Muscle layer of colon (tissue), 2 donors: ENCODE measurements around the gene TMEM115.

Source experiments
- H3K27ac ChIP-seq: one replicate; pipeline ENCODE4 v1.7.0; 2013; ENCODE audit warnings: low read depth, mild to moderate bottlenecking, low read length, moderate library complexity
- H3K27me3 ChIP-seq, 2 donors: one replicate each; pipeline ENCODE4 v1.7.0; 2013; ENCODE audit warnings: low read length in 2 of 2, mild to moderate bottlenecking in 2 of 2; ENCODE audit not compliant: insufficient read depth in 2 of 2, control insufficient read depth in 1 of 2
- H3K36me3 ChIP-seq: one replicate; pipeline ENCODE4 v1.7.0; 2013; ENCODE audit warnings: mild to moderate bottlenecking, low read length; ENCODE audit not compliant: insufficient read depth
- H3K4me1 ChIP-seq: one replicate; pipeline ENCODE4 v1.7.0; 2013; ENCODE audit warnings: mild to moderate bottlenecking, low read length; ENCODE audit not compliant: insufficient read depth
- H3K4me3 ChIP-seq, 2 donors: one replicate each; pipeline ENCODE4 v1.7.0; 2013; ENCODE audit warnings: low read length in 2 of 2, low read depth in 1 of 2, mild to moderate bottlenecking in 1 of 2, moderate library complexity in 1 of 2
- H3K9ac ChIP-seq: one replicate; pipeline ENCODE4 v1.7.0; 2013; ENCODE audit warnings: low read length
- H3K9me3 ChIP-seq: one replicate; pipeline ENCODE4 v1.7.0; 2013; ENCODE audit warnings: mild to moderate bottlenecking, low read length
- donor health status: abdominal sarcoma.
- donor health status: Adenocarcinoma of cecum.

TMEM115 gene

GRCh38 chr3:50358355-50358910 lies 888 bp downstream of the TMEM115 start:
- no peaks in the 10 kb centered on the region for H3K27me3 ChIP-seq
- no peaks in the 10 kb centered on the region for H3K9me3 ChIP-seq
- H3K4me1 ChIP-seq = peaks cover 34% of the 10 kb centered on the region
- H3K27ac ChIP-seq = peak overlapping the region; percentile 67
- peak overlapping the region; percentile 95 for H3K9ac ChIP-seq
- peak overlapping the region; percentile 94 to 96 for H3K4me3 ChIP-seq
- H3K36me3 ChIP-seq = peaks cover 47% of the 10 kb centered on the region

- Histone ChIP-seq H3K9me3 (no peaks in the 10 kb centered on the region), H3K9ac (peak overlapping the region; percentile 95), H3K4me3 (peak overlapping the region; percentile 94 to 96), H3K27me3 (no peaks in the 10 kb centered on the region), H3K36me3 (peaks cover 53% of the 10 kb centered on the region), H3K27ac (no peak overlapping the region), H3K4me1 (peaks cover 34% of the 10 kb centered on the region)
These were observed 1.8 kb downstream of the TMEM115 start for GRCh38 chr3:50357481-50357880.

GRCh38 chr3:50356553-50356952 lies 2.8 kb downstream of the TMEM115 start:
- no peak overlapping the region for H3K27ac ChIP-seq
- peaks cover 36% of the 10 kb centered on the region for H3K4me1 ChIP-seq
- no peaks in the 10 kb centered on the region for H3K9me3 ChIP-seq
- no peaks in the 10 kb centered on the region for H3K27me3 ChIP-seq
- peaks cover 53% of the 10 kb centered on the region for H3K36me3 ChIP-seq
- H3K4me3 ChIP-seq = peak overlapping the region in 1 of 2 donors; percentile 94
- peak overlapping the region; percentile 95 for H3K9ac ChIP-seq

GRCh38 chr3:50355829-50356552 lies 3.3 kb downstream of the TMEM115 start:
- Histone ChIP-seq H3K4me1 (peaks cover 41% of the 10 kb centered on the region), H3K27ac (no peak overlapping the region), H3K4me3 (peak overlapping the region in 1 of 2 donors; percentile 94), H3K27me3 (no peaks in the 10 kb centered on the region), H3K9ac (peak overlapping the region; percentile 95), H3K9me3 (no peaks in the 10 kb centered on the region), H3K36me3 (peaks cover 53% of the 10 kb centered on the region)

DNA sequence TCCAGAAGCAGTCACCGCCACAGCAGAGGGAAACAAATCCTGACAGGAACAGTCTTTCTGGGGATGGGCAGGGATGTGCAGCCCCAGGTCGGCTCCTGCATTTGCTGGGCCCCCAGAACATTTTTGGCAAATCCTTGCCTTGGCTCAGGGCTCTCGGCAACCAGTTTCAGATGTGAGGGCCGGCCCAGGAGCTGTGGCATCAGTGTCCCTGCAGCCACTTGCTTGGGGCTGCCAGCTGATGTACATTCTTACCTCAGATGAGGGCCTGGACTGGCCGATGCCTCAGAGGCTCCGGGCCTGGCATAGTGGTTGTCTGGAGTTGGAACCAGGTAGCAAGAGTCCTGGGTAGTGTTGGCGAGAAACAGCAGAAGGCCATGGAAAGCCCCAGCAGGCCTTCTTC lies 4.5 kb downstream of the TMEM115 start:
- Histone ChIP-seq H3K36me3 (peaks cover 53% of the 10 kb centered on the region), H3K4me1 (peaks cover 47% of the 10 kb centered on the region), H3K27me3 (no peaks in the 10 kb centered on the region), H3K4me3 (no peak overlapping the region), H3K27ac (no peak overlapping the region), H3K9me3 (no peaks in the 10 kb centered on the region), H3K9ac (no peak overlapping the region)

GRCh38 chr3:50354186-50354764 lies 5.0 kb downstream of the TMEM115 start:
- H3K4me1 ChIP-seq = peaks cover 52% of the 10 kb centered on the region
- peaks cover 53% of the 10 kb centered on the region for H3K36me3 ChIP-seq
- H3K27me3 ChIP-seq = no peaks in the 10 kb centered on the region
- H3K27ac ChIP-seq = no peak overlapping the region
- H3K9me3 ChIP-seq = no peaks in the 10 kb centered on the region
- H3K9ac ChIP-seq = no peak overlapping the region
- no peak overlapping the region for H3K4me3 ChIP-seq

- Histone ChIP-seq H3K4me1 (peaks cover 53% of the 10 kb centered on the region), H3K36me3 (peaks cover 59% of the 10 kb centered on the region), H3K27me3 (no peaks in the 10 kb centered on the region), H3K27ac (no peak overlapping the region), H3K4me3 (no peak overlapping the region), H3K9me3 (no peaks in the 10 kb centered on the region), H3K9ac (no peak overlapping the region)
These were observed 5.9 kb downstream of the TMEM115 start for GRCh38 chr3:50353245-50354004.

- Histone ChIP-seq H3K27me3 (no peaks in the 10 kb centered on the region), H3K4me1 (peaks cover 47% of the 10 kb centered on the region), H3K27ac (no peak overlapping the region), H3K9me3 (no peaks in the 10 kb centered on the region), H3K9ac (no peak overlapping the region), H3K4me3 (no peak overlapping the region), H3K36me3 (peaks cover 59% of the 10 kb centered on the region)
These were observed 6.5 kb downstream of the TMEM115 start for GRCh38 chr3:50352781-50353180.

- Histone ChIP-seq H3K4me3 (peak overlapping the region; percentile 66 to 91), H3K27me3 (no peaks in the 10 kb centered on the region), H3K9ac (peak overlapping the region; percentile 71), H3K9me3 (no peaks in the 10 kb centered on the region), H3K27ac (peak overlapping the region; percentile 43), H3K36me3 (peaks cover 45% of the 10 kb centered on the region), H3K4me1 (peaks cover 32% of the 10 kb centered on the region)
These were observed 8.0 kb downstream of the TMEM115 start for GRCh38 chr3:50351323-50351697.

DNA sequence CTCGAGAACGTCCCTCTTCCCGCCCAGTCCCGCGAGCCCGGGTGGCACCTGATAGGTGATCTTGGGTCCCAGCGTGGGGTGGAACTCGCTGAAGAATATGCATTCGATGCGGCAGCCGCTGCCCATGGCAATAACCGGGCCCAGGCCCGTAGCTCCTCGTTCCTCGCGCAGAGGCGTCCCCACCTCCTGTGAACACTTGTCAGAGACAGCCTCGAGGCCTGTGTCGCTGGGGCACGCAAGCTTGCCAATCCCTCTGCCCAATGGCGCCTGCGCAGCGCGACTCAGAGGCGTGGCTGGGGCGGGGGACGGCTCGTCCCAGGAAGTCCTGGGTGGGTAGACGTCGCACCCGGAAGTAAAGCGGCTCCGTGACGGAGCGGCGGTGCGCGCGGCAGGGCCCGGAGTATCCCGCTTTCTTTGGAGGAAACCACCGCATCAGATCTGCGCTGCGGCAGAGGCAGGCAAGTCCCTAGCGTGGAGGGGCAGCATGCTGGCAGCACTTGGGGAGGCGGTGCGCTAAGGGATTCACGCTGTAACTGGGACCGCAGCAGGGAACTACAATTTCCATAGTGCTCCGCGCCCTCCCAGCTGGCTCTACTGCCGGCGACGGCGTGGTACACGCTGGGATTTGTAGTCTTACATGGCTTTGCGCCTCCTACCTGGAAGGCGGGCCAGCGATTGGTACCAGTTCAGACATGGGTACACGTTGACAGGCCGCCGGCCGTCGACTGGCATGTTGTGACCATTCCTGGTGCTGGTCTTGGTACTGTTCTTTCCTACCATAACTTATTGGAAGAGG lies 8.6 kb downstream of the TMEM115 start, which contains the start of the genes CYB561D2 and NPRL2:
TSS of gene CYB561D2 (plus strand) at position 336 of the 796 bp plus-strand sequence. CDS start 572 bp downstream, outside the sequence.
TSS of gene NPRL2 (minus strand) at position 249 of the 796 bp plus-strand sequence. CDS start at position 126, 123 bp downstream.
- Histone ChIP-seq H3K27me3 (no peaks in the 10 kb centered on the region), H3K9ac (peak within 1 kb of the TSS; percentile 71), H3K27ac (peak within 1 kb of the TSS; percentile 43), H3K4me1 (peaks cover 29% of the 10 kb centered on the region), H3K9me3 (no peaks in the 10 kb centered on the region), H3K4me3 (peak within 1 kb of the TSS; percentile 66 to 91), H3K36me3 (peaks cover 39% of the 10 kb centered on the region)
